Stimulated activated CD4-positive, alpha-beta T cell treated with anti-CD3 and anti-CD28 coated beads, Interleukin-4, amount 100 ng/mL, for 1 hour (primary cell): Measurements from ENCODE around the gene SYDE2.
"Not testable (repeated sequence)": the region's sequence is repeated elsewhere in the genome, so short reads cannot be mapped to it uniquely, and the experiment has no call there.

ENCODE experiments used
- DNase-seq: peaks from one replicate; pipeline ENCODE4 v3.0.0-alpha.2; 2020

Gene SYDE2

GRCh38 chr1:85216697-85217096 lies 15.9 kb upstream of the SYDE2 start:
- DNase-seq = no peak

- no peak for DNase-seq
Measured at GRCh38 chr1:85214654-85215053, 13.8 kb upstream of the SYDE2 start.

GRCh38 chr1:85208488-85208887 lies 7.7 kb upstream of the SYDE2 start:
- DNase-seq = no peak

- DNase-seq = no peak
Measured at GRCh38 chr1:85203573-85204171, 2.9 kb upstream of the SYDE2 start.

- DNase-seq = no peak
Measured at GRCh38 chr1:85202864-85203255, 2.0 kb upstream of the SYDE2 start.

- no peak for DNase-seq
Measured at GRCh38 chr1:85202092-85202863, 1.5 kb upstream of the SYDE2 start.

GRCh38 chr1:85201340-85202091 lies 700 bp upstream of the SYDE2 start:
- DNase-seq = peak; percentile 67

- DNase-seq = no peak
Measured at GRCh38 chr1:85199667-85200462, 951 bp downstream of the SYDE2 start.

GRCh38 chr1:85198864-85199263 lies 2.0 kb downstream of the SYDE2 start:
- DNase-seq = no peak

GRCh38 chr1:85196358-85196757 lies 4.5 kb downstream of the SYDE2 start:
- DNase-seq = no peak

GRCh38 chr1:85195703-85196102 lies 5.1 kb downstream of the SYDE2 start:
- no peak for DNase-seq

GRCh38 chr1:85192129-85192528 lies 8.7 kb downstream of the SYDE2 start:
- not testable (repeated sequence) for DNase-seq

- DNase-seq = no peak
Measured at GRCh38 chr1:85189120-85189519, 11.7 kb downstream of the SYDE2 start.

- no peak for DNase-seq
Measured at GRCh38 chr1:85188530-85188929, 12.3 kb downstream of the SYDE2 start.

GRCh38 chr1:85187021-85187420 lies 13.8 kb downstream of the SYDE2 start:
- not testable (repeated sequence) for DNase-seq

GRCh38 chr1:85184245-85184644 lies 16.6 kb downstream of the SYDE2 start:
- DNase-seq = no peak

GRCh38 chr1:85182700-85183099 lies 18.1 kb downstream of the SYDE2 start:
- DNase-seq = no peak

GRCh38 chr1:85180869-85181268 lies 19.9 kb downstream of the SYDE2 start:
- no peak for DNase-seq

GRCh38 chr1:85179522-85179921 lies 21.3 kb downstream of the SYDE2 start:
- no peak for DNase-seq

- no peak for DNase-seq
Measured at GRCh38 chr1:85178396-85178795, 22.4 kb downstream of the SYDE2 start.

- DNase-seq = no peak
Measured at GRCh38 chr1:85174503-85174902, 26.3 kb downstream of the SYDE2 start.

GRCh38 chr1:85172684-85173337 lies 28.0 kb downstream of the SYDE2 start:
- no peak for DNase-seq

GRCh38 chr1:85171721-85172120 lies 29.1 kb downstream of the SYDE2 start:
- no peak for DNase-seq
